ENCODE measurements around the gene HAUS1. TPM values are rescaled to one million over a fixed set of nuclear protein-coding genes. Genes with fewer than 3 reads are reported as not detected.
A peak's percentile ranks its signal among the peaks of the same experiment; 100 is the strongest.
"Not testable (repeated sequence)": the region's sequence is repeated elsewhere in the genome, so short reads cannot be mapped to it uniquely, and the experiment has no call there.

The HAUS1 gene
- total and polyA plus RNA-seq, 8 donors: 19.0 to 56.8 (median 42.7) TPM

DNA sequence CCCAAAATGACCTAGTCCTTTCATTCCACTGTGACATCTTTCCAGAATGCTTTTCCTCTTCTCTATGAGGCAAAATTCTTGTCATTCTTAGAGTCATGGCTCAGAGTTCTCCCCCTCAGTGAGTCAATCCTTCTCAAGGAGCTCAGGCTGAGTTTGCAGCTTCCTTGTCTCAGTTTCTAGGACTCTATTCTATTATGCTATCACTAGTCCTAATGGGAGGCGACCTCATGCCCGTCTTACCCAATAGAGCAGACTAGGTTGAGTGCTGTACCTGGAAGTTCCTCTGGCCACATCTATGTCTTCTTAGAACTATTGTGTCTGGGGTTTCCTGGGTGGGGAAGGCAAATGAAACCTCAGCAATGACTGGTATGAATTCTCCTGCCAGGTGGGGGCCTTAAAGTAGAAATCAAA, 51.5 kb downstream of the HAUS1 start:
- ATAC-seq (peak; percentile 58), DNase-seq (no peak)
- intact Hi-C loops (cut with DNase I): no loop called here
- Histone ChIP-seq H3K27ac (peak overlapping the region in 1 of 2 donors; percentile 1), H3K9me3 (no peaks in the 10 kb centered on the region), H3K4me3 (no peak overlapping the region), H3K36me3 (no peaks in the 10 kb centered on the region), H3K4me1 (no peaks in the 10 kb centered on the region), H3K27me3 (no peaks in the 10 kb centered on the region)
- TF ChIP-seq, protein P1, sequence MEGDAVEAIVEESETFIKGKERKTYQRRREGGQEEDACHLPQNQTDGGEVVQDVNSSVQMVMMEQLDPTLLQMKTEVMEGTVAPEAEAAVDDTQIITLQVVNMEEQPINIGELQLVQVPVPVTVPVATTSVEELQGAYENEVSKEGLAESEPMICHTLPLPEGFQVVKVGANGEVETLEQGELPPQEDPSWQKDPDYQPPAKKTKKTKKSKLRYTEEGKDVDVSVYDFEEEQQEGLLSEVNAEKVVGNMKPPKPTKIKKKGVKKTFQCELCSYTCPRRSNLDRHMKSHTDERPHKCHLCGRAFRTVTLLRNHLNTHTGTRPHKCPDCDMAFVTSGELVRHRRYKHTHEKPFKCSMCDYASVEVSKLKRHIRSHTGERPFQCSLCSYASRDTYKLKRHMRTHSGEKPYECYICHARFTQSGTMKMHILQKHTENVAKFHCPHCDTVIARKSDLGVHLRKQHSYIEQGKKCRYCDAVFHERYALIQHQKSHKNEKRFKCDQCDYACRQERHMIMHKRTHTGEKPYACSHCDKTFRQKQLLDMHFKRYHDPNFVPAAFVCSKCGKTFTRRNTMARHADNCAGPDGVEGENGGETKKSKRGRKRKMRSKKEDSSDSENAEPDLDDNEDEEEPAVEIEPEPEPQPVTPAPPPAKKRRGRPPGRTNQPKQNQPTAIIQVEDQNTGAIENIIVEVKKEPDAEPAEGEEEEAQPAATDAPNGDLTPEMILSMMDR (IDR thresholded peaks at IDR 0.05): no peak

DNA sequence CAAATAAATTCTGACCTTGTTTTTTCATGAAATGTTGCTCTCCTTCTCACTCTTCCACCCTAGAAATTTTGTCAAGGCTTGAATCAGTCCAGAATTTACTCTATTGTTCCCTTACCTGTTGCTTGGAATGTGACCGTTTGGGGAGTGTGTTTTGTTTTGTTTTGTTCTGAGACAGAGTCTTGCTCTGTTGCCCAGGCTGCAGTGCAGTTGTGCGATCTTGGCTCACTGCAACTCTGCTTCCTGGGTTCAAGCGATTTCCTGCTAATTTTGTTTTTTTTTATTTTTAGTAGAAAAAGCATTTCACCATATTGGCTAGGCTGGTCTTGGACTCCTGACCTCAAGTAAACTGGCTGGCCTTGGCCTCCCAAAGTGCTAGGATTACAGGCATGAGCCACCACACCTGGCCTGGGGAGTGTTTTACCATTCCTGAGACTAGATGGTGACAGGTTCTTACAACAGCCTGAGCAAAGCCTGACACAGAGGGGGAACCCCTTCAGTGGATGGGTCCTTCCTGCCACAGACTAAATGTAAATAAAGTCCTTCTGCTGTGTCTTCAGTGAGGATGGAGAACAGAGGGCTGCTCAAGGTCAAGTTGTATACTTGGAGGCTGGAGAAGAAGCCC, 52.0 kb downstream of the HAUS1 start:
- Histone ChIP-seq H3K27ac (peak overlapping the region in 1 of 2 donors; percentile 26), H3K4me1 (no peaks in the 10 kb centered on the region), H3K27me3 (no peaks in the 10 kb centered on the region), H3K4me3 (no peak overlapping the region), H3K9me3 (no peaks in the 10 kb centered on the region), H3K36me3 (no peaks in the 10 kb centered on the region)
- DNase-seq (no peak), ATAC-seq (no peak)
- intact Hi-C loops (cut with DNase I): no loop called here
- TF ChIP-seq, protein P1 (IDR thresholded peaks at IDR 0.05): no peak

DNA sequence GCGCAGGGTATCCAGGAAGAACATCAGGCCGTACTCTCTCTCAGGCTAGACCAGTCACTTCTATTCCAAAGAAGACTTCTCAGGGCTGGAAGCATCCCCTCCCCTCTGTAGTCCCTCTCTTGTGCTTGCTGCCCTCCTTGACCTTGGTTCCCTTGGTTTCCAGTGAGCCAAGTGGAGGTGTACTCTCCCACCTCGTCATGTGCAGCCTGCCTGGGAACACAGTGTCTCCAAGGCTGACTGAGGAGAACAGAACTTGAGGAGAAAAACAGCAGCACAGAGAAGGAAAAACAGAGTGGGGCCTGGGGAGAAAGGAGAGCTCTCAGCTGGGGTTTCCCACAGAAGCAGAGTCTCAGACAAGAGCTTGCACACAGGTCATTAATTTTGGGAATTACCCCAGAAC, 52.7 kb downstream of the HAUS1 start:
- intact Hi-C loops (cut with DNase I): no loop called here
- no peaks in the 10 kb centered on the region for H3K9me3 ChIP-seq
- TF ChIP-seq, protein P1 (IDR thresholded peaks at IDR 0.05): no peak
- no peak overlapping the region for H3K4me3 ChIP-seq
- ATAC-seq: no peak
- DNase-seq: no peak
- H3K36me3 ChIP-seq: no peaks in the 10 kb centered on the region
- H3K27me3 ChIP-seq: no peaks in the 10 kb centered on the region
- H3K27ac ChIP-seq: peak overlapping the region in 1 of 2 donors; percentile 26
- H3K4me1 ChIP-seq: no peaks in the 10 kb centered on the region

- no peak overlapping the region for H3K27ac ChIP-seq
- TF ChIP-seq, protein P1 (IDR thresholded peaks at IDR 0.05): no peak
- H3K9me3 ChIP-seq: no peaks in the 10 kb centered on the region
- H3K27me3 ChIP-seq: no peaks in the 10 kb centered on the region
- H3K4me1 ChIP-seq: no peaks in the 10 kb centered on the region
- no peak for DNase-seq
- intact Hi-C loops (cut with DNase I): no loop called here
- no peak overlapping the region for H3K4me3 ChIP-seq
- no peaks in the 10 kb centered on the region for H3K36me3 ChIP-seq
- ATAC-seq: no peak
These were observed 54.3 kb downstream of the HAUS1 start for GRCh38 chr18:46158499-46158898.

GRCh38 chr18:46160050-46160798, 56.0 kb downstream of the HAUS1 start:
- no peaks in the 10 kb centered on the region for H3K36me3 ChIP-seq
- peak overlapping the region in 1 of 2 donors; percentile 56 for H3K27ac ChIP-seq
- TF ChIP-seq, protein P1 (IDR thresholded peaks at IDR 0.05): no peak
- no peaks in the 10 kb centered on the region for H3K9me3 ChIP-seq
- no peak for DNase-seq
- no peak overlapping the region for H3K4me3 ChIP-seq
- intact Hi-C loops (cut with DNase I): no loop called here
- ATAC-seq: peak; percentile 92
- no peaks in the 10 kb centered on the region for H3K27me3 ChIP-seq
- H3K4me1 ChIP-seq: no peaks in the 10 kb centered on the region

DNA sequence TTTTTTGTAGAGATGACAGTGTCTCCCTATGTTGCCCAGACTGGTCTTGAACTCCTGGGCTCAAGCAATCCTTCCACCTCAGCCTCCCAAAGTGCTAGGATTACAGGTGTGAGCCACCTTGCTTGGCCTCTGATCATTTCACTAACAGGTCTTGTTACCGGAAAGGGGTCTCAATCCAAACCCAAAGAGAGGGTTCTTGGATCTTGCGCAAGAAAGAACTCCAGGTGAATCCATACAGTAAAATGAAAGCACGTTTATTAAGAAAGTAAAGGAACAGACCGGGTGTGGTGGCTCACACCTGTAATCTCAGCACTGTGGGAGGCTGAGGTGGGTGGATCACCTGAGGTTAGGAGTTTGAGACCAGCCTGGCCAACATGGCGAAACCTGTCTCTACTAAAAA, 56.7 kb downstream of the HAUS1 start:
- DNase-seq; H3K4me3 ChIP-seq; intact Hi-C loops (cut with DNase I); H3K36me3 ChIP-seq; ATAC-seq; H3K9me3 ChIP-seq; H3K4me1 ChIP-seq; H3K27me3 ChIP-seq; H3K27ac ChIP-seq: not testable (repeated sequence)
